Glutamatergic neuron (in vitro differentiated cells): ENCODE data around the gene KIF4B. TPM values are rescaled to one million over a fixed set of nuclear protein-coding genes. Genes with fewer than 3 reads are reported as not detected.
"Not testable (repeated sequence)": the region's sequence is repeated elsewhere in the genome, so short reads cannot be mapped to it uniquely, and the experiment has no call there.

Source experiments
- DNase-seq: peaks from one replicate; pipeline ENCODE4 v3.0.0; 2022
- H3K27ac Mint-ChIP-seq: one replicate; pipeline ENCODE4 v1.8.0; 2020; ENCODE audit warnings: mild to moderate bottlenecking, mixed read lengths, inconsistent platforms; ENCODE audit not compliant: unreplicated experiment
- H3K27me3 Mint-ChIP-seq: one replicate; pipeline ENCODE4 v1.8.0; 2020; ENCODE audit warnings: mild to moderate bottlenecking, moderate library complexity, mixed read lengths, inconsistent platforms; ENCODE audit not compliant: unreplicated experiment
- H3K36me3 Mint-ChIP-seq: one replicate; pipeline ENCODE4 v1.8.0; 2020; ENCODE audit warnings: mild to moderate bottlenecking, mixed read lengths, inconsistent platforms; ENCODE audit not compliant: unreplicated experiment
- H3K4me1 Mint-ChIP-seq: one replicate; pipeline ENCODE4 v1.8.0; 2020; ENCODE audit warnings: mild to moderate bottlenecking, low read depth, mixed read lengths, inconsistent platforms; ENCODE audit not compliant: unreplicated experiment
- H3K4me3 Mint-ChIP-seq: one replicate; pipeline ENCODE4 v1.8.0; 2020; ENCODE audit warnings: mild to moderate bottlenecking, mixed read lengths, inconsistent platforms; ENCODE audit not compliant: unreplicated experiment
- H3K9me3 Mint-ChIP-seq: one replicate; pipeline ENCODE4 v1.8.0; 2020; ENCODE audit warnings: mild to moderate bottlenecking, moderate library complexity, mixed read lengths, inconsistent platforms; ENCODE audit not compliant: unreplicated experiment
- CTCF ChIP-seq: fragments of 200-600 bp; sonication (generic); IDR thresholded peaks from one replicate; pipeline ENCODE4 v1.5.0; 2021; ENCODE audit not compliant: partially characterized antibody, unreplicated experiment
- total RNA-seq: library from RNA; stranded (reverse); fragmentation: NEBNext Ultra II Directional; extraction: Animal tissue kit (Norgen Biotek cat#: 25700); gene quantifications from one replicate; pipeline ENCODE4 v1.2.1, GENCODE V29; 2021; ENCODE audit not compliant: unreplicated experiment

The KIF4B gene
- total RNA-seq, 1 donor from 2014 or later, result not detected

- Mint-ChIP-seq H3K27ac (no peak overlapping the region), H3K36me3 (no peaks in the 10 kb centered on the region), H3K27me3 (no peaks in the 10 kb centered on the region), H3K9me3 (no peaks in the 10 kb centered on the region), H3K4me1 (no peaks in the 10 kb centered on the region), H3K4me3 (no peak overlapping the region)
- no peak for DNase-seq
- TF ChIP-seq CTCF, result no peak
Measured at GRCh38 chr5:154968953-154969352, 44.6 kb upstream of the KIF4B start.

DNA sequence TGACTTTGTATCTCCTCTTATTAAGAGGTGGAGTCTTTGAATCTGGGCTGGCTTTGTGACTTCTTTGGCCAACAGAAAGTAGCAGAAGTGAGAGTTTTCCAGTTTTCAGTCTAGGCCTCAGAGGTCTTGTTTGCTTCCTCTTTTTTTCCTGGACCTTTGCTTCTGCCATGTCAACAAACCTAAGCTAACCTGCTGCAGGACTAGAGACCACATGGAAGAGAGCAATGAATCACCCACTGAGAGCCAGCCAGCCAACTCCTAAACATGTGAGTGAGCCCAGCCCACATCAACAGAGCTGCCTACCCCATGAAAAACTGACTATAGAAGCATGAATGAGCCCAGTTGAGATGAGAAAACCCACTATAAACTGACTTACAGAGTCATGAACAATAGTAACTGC, 42.8 kb upstream of the KIF4B start:
- Mint-ChIP-seq H3K27me3 (no peaks in the 10 kb centered on the region), H3K4me1 (no peaks in the 10 kb centered on the region), H3K27ac (no peak overlapping the region), H3K4me3 (no peak overlapping the region), H3K9me3 (no peaks in the 10 kb centered on the region), H3K36me3 (no peaks in the 10 kb centered on the region)
- DNase-seq, result no peak
- no peak for TF ChIP-seq CTCF

GRCh38 chr5:154971501-154971900, 42.1 kb upstream of the KIF4B start:
- H3K4me1 Mint-ChIP-seq, result no peaks in the 10 kb centered on the region
- no peak overlapping the region for H3K4me3 Mint-ChIP-seq
- no peak for TF ChIP-seq CTCF
- H3K9me3 Mint-ChIP-seq, result no peaks in the 10 kb centered on the region
- no peak overlapping the region for H3K27ac Mint-ChIP-seq
- H3K36me3 Mint-ChIP-seq, result no peaks in the 10 kb centered on the region
- H3K27me3 Mint-ChIP-seq, result no peaks in the 10 kb centered on the region
- no peak for DNase-seq

DNA sequence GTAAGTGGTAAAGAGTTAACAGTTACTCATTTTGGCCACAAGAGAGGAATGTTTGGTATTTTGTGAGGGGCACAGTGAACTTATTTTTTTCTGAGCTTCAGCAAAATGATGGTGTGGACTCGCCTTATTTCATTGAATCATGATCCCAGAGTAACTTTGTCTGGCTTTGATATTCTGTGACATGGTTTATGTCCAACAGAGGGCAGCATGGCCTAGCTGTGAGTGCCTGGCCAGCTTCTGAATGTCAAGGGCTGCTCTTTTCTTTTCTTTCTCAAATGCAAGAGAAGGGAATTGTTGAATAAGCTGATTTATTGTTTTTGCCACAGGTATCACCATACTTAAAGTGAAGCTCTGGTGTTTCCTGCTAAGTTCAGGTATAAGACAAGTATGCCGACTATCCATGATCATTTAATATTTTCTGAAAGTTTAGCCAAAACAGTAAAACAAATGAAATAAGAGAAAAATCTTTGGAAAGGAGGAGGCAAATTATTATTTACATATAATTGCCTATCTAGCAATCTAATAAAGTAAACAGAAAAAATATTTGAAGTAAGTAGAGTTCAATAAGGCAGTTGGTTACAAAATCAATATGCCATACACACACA, 41.0 kb upstream of the KIF4B start:
- TF ChIP-seq CTCF, result peak; percentile 56
- Mint-ChIP-seq H3K27ac (no peak overlapping the region), H3K27me3 (no peaks in the 10 kb centered on the region)

GRCh38 chr5:154976082-154976481, 37.5 kb upstream of the KIF4B start:
- H3K36me3 Mint-ChIP-seq, H3K27me3 Mint-ChIP-seq, H3K27ac Mint-ChIP-seq, DNase-seq, H3K9me3 Mint-ChIP-seq, H3K4me1 Mint-ChIP-seq, H3K4me3 Mint-ChIP-seq: not testable (repeated sequence)

More for the DNA sequence above, 41.0 kb upstream of the KIF4B start:
- no peaks in the 10 kb centered on the region for H3K36me3 Mint-ChIP-seq
- no peak overlapping the region for H3K4me3 Mint-ChIP-seq
- H3K4me1 Mint-ChIP-seq, result no peaks in the 10 kb centered on the region
- DNase-seq, result peak; percentile 52
- no peaks in the 10 kb centered on the region for H3K9me3 Mint-ChIP-seq

DNA sequence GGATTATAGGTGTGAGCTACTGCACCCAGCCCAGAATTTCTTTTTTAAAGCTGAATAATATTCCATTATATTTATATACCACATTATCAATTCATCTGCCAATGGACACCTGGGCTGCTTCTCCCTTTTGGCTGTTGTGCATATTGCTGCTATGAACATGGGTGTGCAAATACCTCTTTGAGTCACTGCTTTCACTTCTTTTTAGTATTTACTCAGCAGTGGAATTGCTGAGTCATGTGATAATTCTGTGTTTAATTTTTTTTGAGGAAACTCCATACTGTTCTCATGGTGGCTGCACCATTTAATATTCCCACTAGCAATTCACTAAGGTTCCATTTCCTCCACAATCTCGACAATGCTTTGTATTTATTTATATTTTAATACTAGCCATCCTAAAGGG, 36.1 kb upstream of the KIF4B start:
- DNase-seq, result no peak
- TF ChIP-seq CTCF, result no peak
- H3K4me3 Mint-ChIP-seq, result no peak overlapping the region
- no peak overlapping the region for H3K27ac Mint-ChIP-seq
- no peaks in the 10 kb centered on the region for H3K9me3 Mint-ChIP-seq
- no peaks in the 10 kb centered on the region for H3K4me1 Mint-ChIP-seq
- no peaks in the 10 kb centered on the region for H3K27me3 Mint-ChIP-seq
- H3K36me3 Mint-ChIP-seq, result no peaks in the 10 kb centered on the region

DNA sequence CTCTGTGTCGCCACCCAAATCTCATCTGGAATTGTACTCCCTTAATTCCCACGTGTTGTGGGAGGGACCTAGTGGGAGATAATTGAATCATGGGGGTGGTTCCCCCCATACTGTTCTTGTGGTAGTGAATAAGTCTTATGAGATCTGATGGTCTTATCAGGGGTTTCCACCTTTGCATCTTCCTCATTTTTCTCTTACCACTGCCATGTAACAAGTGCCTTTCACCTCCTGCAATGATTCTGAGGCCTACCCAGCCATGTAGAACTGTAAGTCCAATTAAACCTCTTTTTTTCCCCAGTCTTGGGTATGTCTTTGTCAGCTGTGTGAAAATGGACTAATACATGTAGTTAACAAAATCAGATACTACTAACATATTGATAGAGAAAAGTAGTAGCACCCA, 35.3 kb upstream of the KIF4B start:
- H3K4me3 Mint-ChIP-seq, H3K27me3 Mint-ChIP-seq, H3K36me3 Mint-ChIP-seq, DNase-seq, H3K27ac Mint-ChIP-seq, H3K9me3 Mint-ChIP-seq, H3K4me1 Mint-ChIP-seq: not testable (repeated sequence)
